AG08395 (cell line): Measurements from ENCODE around the gene SYTL1.

Source experiments
- DNase-seq: peaks from one replicate; pipeline ENCODE4 v3.0.0; 2012; ENCODE audit warnings: mixed read lengths, low spot score

Gene SYTL1

DNA sequence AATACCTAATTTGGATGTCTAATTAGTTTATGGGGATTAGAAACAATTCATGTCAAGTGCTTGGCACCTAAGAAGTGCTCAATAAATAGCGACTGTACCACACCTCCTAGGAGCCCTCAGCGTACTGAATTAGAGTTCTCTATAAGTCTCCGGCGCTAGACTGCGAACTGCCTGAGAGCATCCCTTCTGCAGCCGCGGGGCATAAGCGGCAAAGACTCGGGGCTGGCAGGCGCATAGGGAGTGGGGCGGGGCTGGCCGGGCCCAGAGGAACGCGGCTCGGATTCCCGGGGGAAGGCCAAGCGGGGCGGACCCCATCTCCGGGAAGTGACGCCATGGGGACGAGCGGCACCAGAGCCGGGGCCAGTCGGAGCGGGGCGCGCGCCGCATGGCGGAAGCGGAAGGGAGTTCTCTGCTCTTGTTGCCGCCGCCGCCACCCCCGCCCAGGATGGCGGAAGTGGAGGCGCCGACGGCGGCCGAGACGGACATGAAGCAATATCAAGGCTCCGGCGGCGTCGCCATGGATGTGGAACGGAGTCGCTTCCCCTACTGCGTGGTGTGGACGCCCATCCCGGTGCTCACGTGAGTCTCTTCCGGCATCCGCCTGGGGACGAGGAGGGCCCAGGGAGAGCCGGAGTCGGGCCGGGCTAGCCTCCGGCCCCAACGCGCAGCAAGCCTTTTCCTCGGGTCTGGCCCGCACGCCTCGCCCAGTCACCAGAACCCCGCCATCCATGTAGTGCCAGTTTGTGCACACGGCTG is 19.8 kb upstream of the SYTL1 start, which contains the start of gene TMEM222:
Gene TMEM222 (plus strand): TSS at position 351 of the 756 bp plus-strand sequence. CDS start 35 bp downstream, at position 386.
- DNase-seq = peak; percentile 99

GRCh38 chr1:27322569-27323240 is 19.1 kb upstream of the SYTL1 start:
- no peak for DNase-seq

DNA sequence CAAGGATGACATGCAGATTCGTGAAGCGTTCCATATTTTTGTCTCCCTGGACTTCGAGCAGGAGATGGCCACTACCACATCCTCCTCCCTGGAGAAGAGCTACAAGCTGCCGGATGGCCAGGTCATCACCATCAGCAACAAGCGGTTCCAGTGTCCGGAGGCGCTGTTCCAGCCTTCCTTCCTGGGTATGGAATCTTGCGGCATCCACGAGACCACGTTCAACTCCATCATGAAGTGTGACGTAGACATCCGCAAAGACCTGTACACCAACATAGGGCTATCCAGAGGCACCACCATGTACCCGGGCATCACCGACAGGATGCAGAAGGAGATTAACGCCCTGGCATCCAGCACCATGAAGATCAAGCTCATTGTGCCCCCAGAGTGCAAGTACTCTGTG is 16.5 kb upstream of the SYTL1 start:
- DNase-seq = no peak

- DNase-seq = no peak
Observed at GRCh38 chr1:27327964-27328363, 13.9 kb upstream of the SYTL1 start.

DNA sequence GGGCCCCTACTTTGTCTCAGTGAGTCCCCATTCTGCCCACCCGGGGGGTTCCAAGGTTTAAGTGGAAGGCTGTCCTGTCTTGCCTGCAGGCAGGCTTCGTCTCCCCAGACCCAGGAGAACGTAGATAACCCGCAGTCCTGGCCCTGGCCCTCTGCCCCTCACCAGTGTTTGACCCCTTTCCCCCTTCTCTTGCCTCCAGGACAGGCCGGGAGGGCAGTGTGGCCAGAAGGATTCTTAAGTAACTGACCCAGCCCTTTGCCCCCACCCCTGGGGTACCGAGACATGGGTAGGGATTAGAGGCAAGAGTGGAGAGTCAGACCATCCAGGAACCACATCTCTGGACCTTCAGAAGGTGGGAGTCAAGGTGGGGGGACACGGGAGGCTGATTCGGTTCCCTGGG is 11.0 kb upstream of the SYTL1 start:
- no peak for DNase-seq

GRCh38 chr1:27331426-27331825 is 10.4 kb upstream of the SYTL1 start:
- no peak for DNase-seq

GRCh38 chr1:27331922-27332321 is 9.9 kb upstream of the SYTL1 start:
- no peak for DNase-seq

DNA sequence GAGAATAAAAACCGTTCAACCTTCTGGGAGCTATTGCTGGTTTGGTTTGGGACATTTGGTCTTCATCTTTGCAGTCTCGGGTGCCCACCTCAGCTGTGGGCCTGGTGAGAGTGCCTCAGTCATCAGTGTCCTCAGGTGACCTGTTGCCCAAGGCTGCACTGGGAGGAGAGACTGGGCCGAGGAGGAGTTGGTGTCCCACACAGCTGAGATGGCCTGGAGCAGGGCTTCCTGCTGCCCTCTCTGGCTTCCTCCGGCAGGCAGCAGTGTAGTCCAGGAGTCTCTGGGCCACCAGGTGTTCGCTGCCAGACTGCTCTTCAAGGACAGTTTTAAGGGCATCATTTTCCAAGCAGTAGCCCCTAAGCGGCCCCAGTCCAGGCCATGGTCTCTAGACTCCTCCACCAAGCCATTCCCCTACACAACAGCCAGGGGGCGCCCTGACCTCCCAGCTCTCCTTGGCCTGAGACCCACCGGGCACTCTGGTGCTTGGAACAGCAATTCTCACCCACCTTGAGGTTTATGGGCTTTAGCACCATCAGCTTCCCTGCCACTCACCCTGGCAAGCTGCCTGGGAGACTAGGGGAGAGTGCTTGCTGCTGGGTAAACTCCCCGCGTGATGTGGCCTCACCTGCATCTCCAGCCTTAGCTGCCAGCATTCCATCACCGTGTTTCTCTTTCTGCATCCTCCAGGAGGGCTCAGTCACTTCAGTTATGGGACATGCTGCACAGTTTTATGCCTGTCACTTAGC is 9.1 kb upstream of the SYTL1 start:
- peak; percentile 73 for DNase-seq

- DNase-seq = no peak
Observed at GRCh38 chr1:27333717-27334279, 8.0 kb upstream of the SYTL1 start.

DNA sequence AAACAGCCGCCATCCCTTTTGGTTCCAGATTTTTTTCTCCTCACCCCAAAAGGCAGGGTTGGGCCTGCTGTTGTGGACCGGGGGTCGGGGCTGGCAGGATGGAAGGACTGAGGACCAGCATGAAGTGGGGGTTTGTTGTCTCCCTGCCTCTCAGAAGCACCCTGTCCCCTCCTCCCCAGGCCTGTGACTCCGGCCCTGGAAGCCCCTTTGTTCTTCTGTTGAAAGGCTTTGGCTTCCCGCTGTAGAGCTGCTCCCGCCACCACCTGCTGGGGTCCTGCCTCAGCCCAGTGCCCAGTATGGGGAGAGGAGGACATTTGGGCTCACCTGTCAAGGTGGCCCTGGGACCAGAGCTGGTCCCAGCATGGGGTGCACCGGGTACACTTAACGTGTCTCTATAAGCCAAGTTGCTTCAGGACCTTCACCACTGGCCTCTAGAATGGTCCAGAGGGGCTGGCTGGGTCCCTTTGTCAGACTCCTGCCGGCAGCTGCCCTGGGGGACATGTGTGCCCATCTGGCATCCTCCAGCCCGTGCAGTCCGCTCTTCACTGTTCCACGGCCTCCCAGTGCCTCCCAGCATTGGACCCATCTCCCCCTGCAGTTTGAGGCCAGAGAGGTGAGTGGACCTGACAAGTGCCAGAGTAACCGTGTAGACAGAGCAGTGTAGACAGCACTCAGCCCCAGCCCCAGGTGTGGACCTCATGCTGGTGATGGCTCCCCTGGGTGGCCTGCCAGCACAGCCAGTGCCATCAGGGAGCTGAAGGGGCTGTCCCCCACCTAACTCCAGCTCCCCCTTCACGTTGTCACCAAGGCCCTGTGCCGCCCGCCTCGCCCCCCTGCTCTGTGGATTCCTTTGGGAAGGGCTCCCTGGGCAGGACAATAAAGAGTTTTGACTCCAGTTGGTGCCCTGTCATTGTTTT is 6.1 kb upstream of the SYTL1 start:
- DNase-seq = no peak

DNA sequence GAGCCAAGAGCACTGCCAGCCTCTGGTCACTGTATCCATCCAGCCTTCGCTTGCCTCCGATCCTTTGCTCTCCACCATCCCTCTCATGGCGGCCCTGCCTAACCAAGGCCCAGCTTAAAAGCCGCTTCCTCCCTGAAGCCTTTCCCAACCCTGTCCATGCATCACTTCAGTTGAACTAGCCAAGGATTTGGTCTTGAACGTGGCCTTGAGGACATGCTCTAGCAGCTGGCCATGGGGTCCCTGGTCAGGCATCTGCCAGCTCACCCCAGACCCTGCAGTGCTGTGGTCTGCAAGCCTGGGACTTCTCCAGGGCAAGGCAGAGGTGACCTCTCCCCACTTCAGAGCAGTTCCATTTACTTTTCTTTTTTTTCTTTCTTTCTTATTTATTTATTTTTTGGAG is 5.1 kb upstream of the SYTL1 start:
- DNase-seq = no peak

DNA sequence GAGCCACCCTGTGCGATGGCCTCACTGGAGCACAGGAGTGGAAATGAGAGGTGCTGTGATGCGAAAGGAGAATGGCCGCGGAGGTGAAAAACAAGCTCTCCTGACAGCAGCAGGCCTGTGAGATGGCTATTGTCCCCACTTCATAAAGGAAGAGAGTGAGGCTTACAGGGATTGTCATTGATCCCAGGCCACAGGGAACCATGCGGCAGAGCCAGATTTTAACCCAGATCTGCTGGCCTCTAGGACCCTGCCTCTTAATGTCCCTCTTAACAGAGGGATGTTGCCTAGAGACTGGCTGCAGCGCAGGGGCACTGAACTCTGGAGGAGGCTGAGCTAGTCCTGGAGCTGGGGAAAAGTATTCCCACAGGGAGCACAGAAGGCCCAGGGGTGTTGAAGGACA is 3.1 kb upstream of the SYTL1 start:
- DNase-seq = no peak

DNA sequence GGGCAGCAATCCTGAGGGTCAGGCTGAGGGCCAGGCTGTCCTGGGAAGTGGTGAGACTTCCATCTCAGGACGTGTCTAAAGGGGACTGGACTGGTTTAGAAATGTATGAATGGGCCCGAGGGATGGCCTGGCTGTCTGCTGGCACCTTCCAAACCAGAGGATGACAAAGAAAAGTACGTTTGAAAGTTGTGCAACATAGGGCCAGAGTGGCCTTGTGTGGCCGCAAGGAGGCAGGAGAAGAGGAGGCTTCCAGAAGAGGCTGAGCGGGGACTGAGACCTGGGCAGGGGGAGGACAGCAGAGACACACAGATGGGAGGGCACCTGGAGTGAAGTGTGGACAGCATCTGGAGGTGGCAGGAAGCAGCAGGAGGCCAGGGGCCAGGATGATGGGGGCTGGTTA is 2.6 kb upstream of the SYTL1 start:
- no peak for DNase-seq

- no peak for DNase-seq
Observed at GRCh38 chr1:27342391-27342777, 562 bp downstream of the SYTL1 start.

GRCh38 chr1:27342778-27343638 is 1.2 kb downstream of the SYTL1 start:
- DNase-seq = no peak

DNA sequence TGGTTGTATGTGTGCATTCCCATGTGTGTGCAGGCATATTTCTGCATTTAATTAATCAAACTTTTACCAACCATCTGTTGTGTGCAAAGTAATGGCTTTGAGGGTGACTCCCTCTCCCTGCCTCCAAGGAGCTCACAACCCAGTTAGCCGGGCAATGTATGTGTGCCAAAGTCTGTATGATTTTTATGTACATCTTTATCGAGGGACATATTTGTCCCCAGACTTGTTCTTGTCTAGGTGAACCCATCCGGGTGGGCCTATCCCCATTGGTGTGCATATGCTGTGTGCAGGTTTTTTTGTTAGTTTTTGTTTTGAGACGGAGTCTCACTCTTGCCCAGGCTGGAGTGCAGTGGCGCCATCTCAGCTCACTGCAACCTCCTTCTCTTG is 1.8 kb downstream of the SYTL1 start:
- DNase-seq = no peak

DNA sequence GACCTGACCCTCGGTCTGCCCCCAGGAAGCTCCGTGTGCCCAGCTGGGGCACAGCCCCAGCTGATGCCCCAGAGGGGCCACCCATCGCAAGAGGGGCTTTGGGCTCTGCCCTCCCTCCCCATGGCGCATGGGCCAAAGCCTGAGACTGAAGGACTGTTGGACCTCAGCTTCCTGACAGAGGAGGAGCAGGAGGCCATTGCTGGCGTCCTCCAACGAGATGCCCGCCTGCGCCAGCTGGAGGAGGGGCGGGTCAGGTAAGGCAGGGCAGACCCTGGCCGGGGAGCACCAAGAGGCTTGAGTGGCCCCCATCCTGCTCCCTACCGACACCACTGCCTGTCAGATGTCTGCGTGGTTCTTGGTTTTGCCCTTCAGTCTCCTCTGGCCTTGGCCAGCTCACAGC is 3.5 kb downstream of the SYTL1 start:
- no peak for DNase-seq

DNA sequence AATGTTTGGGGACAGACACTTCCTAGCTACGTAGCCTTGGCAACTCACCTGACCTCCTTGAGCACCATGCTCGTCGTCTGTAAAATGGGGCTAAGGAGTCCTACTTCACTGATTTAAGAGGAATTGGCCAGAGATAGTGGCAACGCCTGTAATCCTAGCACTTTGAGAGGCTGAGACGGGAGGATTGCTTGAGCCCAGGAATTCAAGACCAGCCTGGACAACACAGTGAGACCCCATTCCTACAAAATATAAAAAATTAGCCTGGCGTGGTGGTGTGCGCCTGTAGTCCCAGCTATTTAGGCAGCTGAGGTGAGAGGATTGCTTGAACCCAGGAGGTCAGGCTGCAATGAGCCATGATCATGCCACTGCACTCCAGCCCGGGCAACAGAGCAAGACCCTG is 4.5 kb downstream of the SYTL1 start:
- DNase-seq = no peak

- DNase-seq = no peak
Observed at GRCh38 chr1:27346991-27347624, 5.3 kb downstream of the SYTL1 start.
